Activated CD4-positive, alpha-beta T cell treated with anti-CD3 and anti-CD28 coated beads, Interleukin-2, Interleukin-4, amounts not matched to agents 100 ng/mL and 50 ng/mL, durations not matched to agents 16 hours and 8 hours (primary cell): Measurements from ENCODE around the gene NAV2.

Source experiments
- DNase-seq: peaks from one replicate; pipeline ENCODE4 v3.0.0-alpha.2; 2020; ENCODE audit warnings: low spot score

NAV2 gene

GRCh38 chr11:20020716-20021115 is 308.1 kb downstream of the NAV2 start:
- DNase-seq, result no peak

- no peak for DNase-seq
Measured at GRCh38 chr11:20021212-20021611, 308.6 kb downstream of the NAV2 start.

- DNase-seq, result no peak
Measured at GRCh38 chr11:20021771-20022362, 309.2 kb downstream of the NAV2 start.

- no peak for DNase-seq
Measured at GRCh38 chr11:20022363-20023081, 309.9 kb downstream of the NAV2 start.

- DNase-seq, result no peak
Measured at GRCh38 chr11:20023082-20023426, 310.4 kb downstream of the NAV2 start.

- no peak for DNase-seq
Measured at GRCh38 chr11:20024172-20024935, 311.7 kb downstream of the NAV2 start.

GRCh38 chr11:20025332-20025840 is 312.7 kb downstream of the NAV2 start:
- no peak for DNase-seq

GRCh38 chr11:20026629-20027555 is 314.3 kb downstream of the NAV2 start:
- no peak for DNase-seq

- no peak for DNase-seq
Measured at GRCh38 chr11:20027556-20028013, 314.9 kb downstream of the NAV2 start.

GRCh38 chr11:20029193-20029592 is 316.6 kb downstream of the NAV2 start:
- DNase-seq, result no peak

- DNase-seq, result no peak
Measured at GRCh38 chr11:20030472-20030871, 317.8 kb downstream of the NAV2 start.

- no peak for DNase-seq
Measured at GRCh38 chr11:20031155-20032001, 318.7 kb downstream of the NAV2 start.

GRCh38 chr11:20032127-20032526 is 319.5 kb downstream of the NAV2 start:
- no peak for DNase-seq

- no peak for DNase-seq
Measured at GRCh38 chr11:20032577-20033260, 320.1 kb downstream of the NAV2 start.

- DNase-seq, result no peak
Measured at GRCh38 chr11:20033806-20034205, 321.2 kb downstream of the NAV2 start.

- DNase-seq, result no peak
Measured at GRCh38 chr11:20034941-20035340, 322.3 kb downstream of the NAV2 start.

GRCh38 chr11:20035375-20035700 is 322.7 kb downstream of the NAV2 start:
- no peak for DNase-seq

- no peak for DNase-seq
Measured at GRCh38 chr11:20035701-20036601, 323.3 kb downstream of the NAV2 start.

- no peak for DNase-seq
Measured at GRCh38 chr11:20036626-20037335, 324.1 kb downstream of the NAV2 start.
